SK-N-SH (cell line): Measurements from ENCODE around the gene SLC44A5.

Experiments
- NFIC ChIP-seq: IDR thresholded peaks from 2 replicates; pipeline ENCODE4 v1.4.0; 2012; ENCODE audit warnings: borderline replicate concordance
- TF ChIP-seq, protein P1 (sequence below): fragments of 150-350 bp; IDR thresholded peaks from 2 replicates; pipeline ENCODE4 v1.6.1; 2017; ENCODE audit warnings: antibody characterized with exemption, low read length, low read depth, borderline replicate concordance
- TF ChIP-seq, protein P2 (sequence below): IDR thresholded peaks from 2 replicates; pipeline ENCODE4 v1.4.0; 2012; ENCODE audit warnings: low read depth, borderline replicate concordance

DNA sequence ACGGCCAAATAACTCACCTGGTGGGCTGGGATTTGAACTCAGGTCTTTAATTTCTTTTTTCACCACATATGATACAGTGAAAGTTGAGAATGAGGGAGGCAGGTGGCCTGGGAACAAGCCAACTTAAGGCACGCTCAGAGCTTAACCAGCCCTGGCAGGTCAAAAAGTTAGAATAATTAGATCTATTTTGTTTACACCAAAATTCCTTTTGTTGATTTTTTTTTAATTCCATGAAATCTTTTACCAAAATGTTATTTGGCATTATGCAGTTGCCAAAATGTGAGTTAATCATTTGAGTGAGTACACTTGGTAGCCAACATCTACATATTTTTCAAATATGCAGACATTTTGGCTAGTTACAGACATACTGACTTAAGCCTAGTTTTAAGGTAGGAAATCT is 439.9 kb downstream of the SLC44A5 start:
- TF ChIP-seq NFIC, result no peak
- TF ChIP-seq, protein P1, sequence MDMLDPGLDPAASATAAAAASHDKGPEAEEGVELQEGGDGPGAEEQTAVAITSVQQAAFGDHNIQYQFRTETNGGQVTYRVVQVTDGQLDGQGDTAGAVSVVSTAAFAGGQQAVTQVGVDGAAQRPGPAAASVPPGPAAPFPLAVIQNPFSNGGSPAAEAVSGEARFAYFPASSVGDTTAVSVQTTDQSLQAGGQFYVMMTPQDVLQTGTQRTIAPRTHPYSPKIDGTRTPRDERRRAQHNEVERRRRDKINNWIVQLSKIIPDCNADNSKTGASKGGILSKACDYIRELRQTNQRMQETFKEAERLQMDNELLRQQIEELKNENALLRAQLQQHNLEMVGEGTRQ, result no peak
- TF ChIP-seq, protein P2, sequence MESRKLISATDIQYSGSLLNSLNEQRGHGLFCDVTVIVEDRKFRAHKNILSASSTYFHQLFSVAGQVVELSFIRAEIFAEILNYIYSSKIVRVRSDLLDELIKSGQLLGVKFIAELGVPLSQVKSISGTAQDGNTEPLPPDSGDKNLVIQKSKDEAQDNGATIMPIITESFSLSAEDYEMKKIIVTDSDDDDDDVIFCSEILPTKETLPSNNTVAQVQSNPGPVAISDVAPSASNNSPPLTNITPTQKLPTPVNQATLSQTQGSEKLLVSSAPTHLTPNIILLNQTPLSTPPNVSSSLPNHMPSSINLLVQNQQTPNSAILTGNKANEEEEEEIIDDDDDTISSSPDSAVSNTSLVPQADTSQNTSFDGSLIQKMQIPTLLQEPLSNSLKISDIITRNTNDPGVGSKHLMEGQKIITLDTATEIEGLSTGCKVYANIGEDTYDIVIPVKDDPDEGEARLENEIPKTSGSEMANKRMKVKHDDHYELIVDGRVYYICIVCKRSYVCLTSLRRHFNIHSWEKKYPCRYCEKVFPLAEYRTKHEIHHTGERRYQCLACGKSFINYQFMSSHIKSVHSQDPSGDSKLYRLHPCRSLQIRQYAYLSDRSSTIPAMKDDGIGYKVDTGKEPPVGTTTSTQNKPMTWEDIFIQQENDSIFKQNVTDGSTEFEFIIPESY, result no peak
